Activated B cell treated with CpG ODN at 0.5 μM for 24 hours (primary cell): ENCODE measurements around the gene LIPT1. TPM values are rescaled to one million over a fixed set of nuclear protein-coding genes. Genes with fewer than 3 reads are reported as not detected.
"Not testable (repeated sequence)": the region's sequence is repeated elsewhere in the genome, so short reads cannot be mapped to it uniquely, and the experiment has no call there.

ENCODE experiments used
- ATAC-seq: fragments of 200-7000 bp; cut with Tn5 transposase; one replicate; pipeline ENCODE4 v1.10.0; 2021; ENCODE audit warnings: low read depth, mild to moderate bottlenecking, moderate library complexity
- CTCF ChIA-PET: fragments of 350-600 bp; sonication (Branson Sonifier 250); formaldehyde crosslinking; loops from one replicate; lab custom pipeline; 2021; ENCODE audit warnings: antibody characterized with exemption; lab: Charles Lee
- POLR2A ChIA-PET: fragments of 350-600 bp; sonication (Branson Sonifier 250); formaldehyde crosslinking; loops from one replicate; lab custom pipeline; 2021; ENCODE audit warnings: antibody characterized with exemption; lab: Charles Lee
- DNase-seq: peaks from one replicate; pipeline ENCODE4 v3.0.0; 2022
- H3K27ac Mint-ChIP-seq: one replicate; pipeline ENCODE4 v1.8.0; 2020; ENCODE audit warnings: mixed read lengths
- H3K27me3 Mint-ChIP-seq: one replicate; pipeline ENCODE4 v1.8.0; 2021; ENCODE audit warnings: mixed read lengths
- H3K36me3 Mint-ChIP-seq: one replicate; pipeline ENCODE4 v1.8.0; 2021; ENCODE audit warnings: low read depth, mixed read lengths
- H3K4me1 Mint-ChIP-seq: one replicate; pipeline ENCODE4 v1.8.0; 2021; ENCODE audit warnings: mixed read lengths
- H3K4me3 Mint-ChIP-seq: one replicate; pipeline ENCODE4 v1.8.0; 2020; ENCODE audit warnings: mild to moderate bottlenecking, mixed read lengths
- H3K9me3 Mint-ChIP-seq: one replicate; pipeline ENCODE4 v1.8.0; 2020; ENCODE audit warnings: mixed read lengths
- CTCF ChIP-seq: fragments of 200-600 bp; IDR thresholded peaks from one replicate; pipeline ENCODE4 v1.8.0; 2022; ENCODE audit warnings: antibody characterized with exemption, mild to moderate bottlenecking
- intact Hi-C: fragments of 100-400 bp; cut with micrococcal nuclease; formaldehyde crosslinking; loops from one replicate; pipeline ENCODE4 v1.15.1; 2024
- total RNA-seq: library from RNA; stranded (reverse); gene quantifications from 2 replicates; pipeline ENCODE4 v1.2.3, GENCODE V29; 2022

Gene LIPT1
- total RNA-seq, 1 donor from 2014 or later: 18.1 TPM

GRCh38 chr2:99184811-99185210 lies 30.0 kb downstream of the LIPT1 start:
- H3K27me3 Mint-ChIP-seq: no peaks in the 10 kb centered on the region
- ChIA-PET CTCF (no interaction called here), POLR2A (interaction anchor here (0.6 to 1.1 kb wide), 3 partner anchors 11 to 152 kb away, joined by 3 read pairs; partner anchors contain the start of genes C2orf15 and EIF5B)
- intact Hi-C loops: loop anchor here (5.0 kb wide), 1 partner anchor 453 kb away; the partner anchor contains the start of gene MGAT4A
- TF ChIP-seq CTCF: no peak
- DNase-seq: no peak
- H3K4me1 Mint-ChIP-seq: peaks cover 38% of the 10 kb centered on the region
- peaks cover 36% of the 10 kb centered on the region for H3K36me3 Mint-ChIP-seq
- ATAC-seq: no peak
- H3K9me3 Mint-ChIP-seq: no peaks in the 10 kb centered on the region
- H3K4me3 Mint-ChIP-seq: no peak overlapping the region
- H3K27ac Mint-ChIP-seq: no peak overlapping the region

- no peaks in the 10 kb centered on the region for H3K9me3 Mint-ChIP-seq
- CTCF ChIA-PET: no interaction called here
- intact Hi-C loops: no loop called here
Measured at GRCh38 chr2:99187011-99187410, 32.2 kb downstream of the LIPT1 start.

GRCh38 chr2:99188357-99188756 lies 33.6 kb downstream of the LIPT1 start:
- DNase-seq: no peak
- peaks cover 13% of the 10 kb centered on the region for H3K4me1 Mint-ChIP-seq
- intact Hi-C loops: no loop called here
- H3K9me3 Mint-ChIP-seq: no peaks in the 10 kb centered on the region
- no peak overlapping the region for H3K4me3 Mint-ChIP-seq
- ChIA-PET CTCF (no interaction called here), POLR2A (no interaction called here)
- no peaks in the 10 kb centered on the region for H3K27me3 Mint-ChIP-seq
- no peak overlapping the region for H3K27ac Mint-ChIP-seq
- peaks cover 57% of the 10 kb centered on the region for H3K36me3 Mint-ChIP-seq
- TF ChIP-seq CTCF: no peak
- no peak for ATAC-seq

More at GRCh38 chr2:99187011-99187410, 32.2 kb downstream of the LIPT1 start:
- Mint-ChIP-seq H3K4me3 (no peak overlapping the region), H3K4me1 (peaks cover 21% of the 10 kb centered on the region), H3K27me3 (no peaks in the 10 kb centered on the region), H3K36me3 (peaks cover 45% of the 10 kb centered on the region), H3K27ac (no peak overlapping the region)
- TF ChIP-seq CTCF: no peak
- ATAC-seq (no peak), DNase-seq (no peak)
- POLR2A ChIA-PET: no interaction called here

GRCh38 chr2:99190548-99190947 lies 35.8 kb downstream of the LIPT1 start:
- CTCF ChIA-PET: no interaction called here
- no peak overlapping the region for H3K27ac Mint-ChIP-seq
- H3K36me3 Mint-ChIP-seq: peaks cover 65% of the 10 kb centered on the region
- ATAC-seq: no peak
- TF ChIP-seq CTCF: no peak
- no peaks in the 10 kb centered on the region for H3K27me3 Mint-ChIP-seq
- no peak for DNase-seq
- H3K4me1 Mint-ChIP-seq: peaks cover 2% of the 10 kb centered on the region
- no peaks in the 10 kb centered on the region for H3K9me3 Mint-ChIP-seq
- no peak overlapping the region for H3K4me3 Mint-ChIP-seq
- POLR2A ChIA-PET: interaction anchor here (0.7 kb wide), 1 partner anchor 11 kb away, joined by 4 read pairs; no protein-coding TSS in a partner anchor
- intact Hi-C loops: no loop called here

GRCh38 chr2:99192364-99192763 lies 37.6 kb downstream of the LIPT1 start:
- H3K4me3 Mint-ChIP-seq, H3K27ac Mint-ChIP-seq: not testable (repeated sequence)
- H3K36me3 Mint-ChIP-seq: peaks cover 73% of the 10 kb centered on the region

More at GRCh38 chr2:99192364-99192763, 37.6 kb downstream of the LIPT1 start:
- ATAC-seq, POLR2A ChIA-PET, DNase-seq, intact Hi-C loops, H3K4me1 Mint-ChIP-seq, H3K9me3 Mint-ChIP-seq, H3K27me3 Mint-ChIP-seq, CTCF ChIA-PET: not testable (repeated sequence)
